GM19351 (cell line): Measurements from ENCODE around the gene AMPD2.
"Not testable (repeated sequence)": the region's sequence is repeated elsewhere in the genome, so short reads cannot be mapped to it uniquely, and the experiment has no call there.

Experiments
- ATAC-seq: cut with Tn5 transposase; IDR thresholded peaks from one replicate; pipeline ENCODE4 v1.9.1; 2021; ENCODE audit warnings: mild to moderate bottlenecking, moderate library complexity; ENCODE audit not compliant: unreplicated experiment

AMPD2 gene

DNA sequence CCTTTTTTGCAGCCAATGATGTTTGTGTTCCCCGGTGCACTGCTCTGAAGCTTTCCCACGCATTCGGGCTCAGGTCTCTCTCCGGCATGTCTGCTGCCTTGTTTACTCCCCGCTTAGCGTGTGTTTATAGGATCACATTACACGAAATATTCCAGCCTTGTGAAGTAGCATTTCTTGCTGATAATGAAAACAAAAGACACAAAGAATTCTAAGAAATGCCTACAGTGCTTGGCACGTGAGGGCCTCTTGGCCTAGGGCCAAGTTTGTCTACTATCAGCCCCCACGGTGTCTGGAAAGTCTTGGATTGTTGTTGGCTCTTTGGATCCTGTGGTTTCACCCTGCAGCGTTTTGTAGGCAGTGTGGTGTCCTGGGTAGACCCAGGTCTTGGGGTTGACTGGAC is 25.0 kb downstream of the AMPD2 start:
- ATAC-seq = no peak

GRCh38 chr1:109649491-109649914 is 29.9 kb downstream of the AMPD2 start:
- ATAC-seq = no peak

DNA sequence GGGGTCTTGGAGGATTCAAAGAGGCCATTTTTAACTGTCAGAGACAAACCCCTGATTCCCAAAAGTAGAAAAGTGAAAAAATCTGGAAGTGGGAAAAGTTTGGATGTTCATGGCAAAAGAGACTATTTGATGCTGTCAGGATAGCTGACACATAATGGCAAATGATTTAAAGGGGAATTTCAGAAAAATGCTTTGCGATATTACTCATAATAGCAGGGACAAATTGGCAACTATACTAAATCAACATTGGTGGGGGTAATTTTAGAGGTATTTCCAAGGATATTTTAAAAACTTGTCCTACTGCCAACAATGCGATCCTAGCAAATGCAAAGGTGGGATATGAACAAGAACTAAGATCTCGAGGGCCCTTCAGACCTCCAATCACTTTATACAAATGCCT is 31.0 kb downstream of the AMPD2 start:
- no peak for ATAC-seq

DNA sequence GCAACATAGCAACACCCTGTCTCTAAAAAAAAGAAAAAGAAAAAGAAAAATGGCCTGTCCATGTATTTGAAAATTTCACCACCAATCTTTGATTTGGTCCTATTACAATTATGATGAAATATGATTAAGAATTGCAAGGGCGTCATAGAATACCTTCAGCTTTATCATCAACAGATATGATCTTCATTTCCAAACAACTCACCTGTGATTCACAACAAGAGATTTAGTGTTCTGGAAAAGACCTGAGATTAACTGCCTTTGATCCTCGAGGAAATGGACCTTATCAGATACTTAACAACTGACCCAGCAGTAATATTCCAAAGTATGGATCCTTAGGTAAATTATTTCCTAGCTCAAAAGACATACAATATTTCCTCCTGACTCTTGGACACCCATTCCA is 32.8 kb downstream of the AMPD2 start:
- no peak for ATAC-seq

GRCh38 chr1:109653306-109653705 is 33.7 kb downstream of the AMPD2 start:
- ATAC-seq = no peak

GRCh38 chr1:109654519-109654918 is 34.9 kb downstream of the AMPD2 start:
- no peak for ATAC-seq

- peak; percentile 91 for ATAC-seq
Measured at GRCh38 chr1:109655615-109656519, 36.2 kb downstream of the AMPD2 start, which contains the start of gene GSTM4. Gene GSTM4 (plus strand): TSS chr1:109656099. CDS start chr1:109656390, 291 bp downstream.

DNA sequence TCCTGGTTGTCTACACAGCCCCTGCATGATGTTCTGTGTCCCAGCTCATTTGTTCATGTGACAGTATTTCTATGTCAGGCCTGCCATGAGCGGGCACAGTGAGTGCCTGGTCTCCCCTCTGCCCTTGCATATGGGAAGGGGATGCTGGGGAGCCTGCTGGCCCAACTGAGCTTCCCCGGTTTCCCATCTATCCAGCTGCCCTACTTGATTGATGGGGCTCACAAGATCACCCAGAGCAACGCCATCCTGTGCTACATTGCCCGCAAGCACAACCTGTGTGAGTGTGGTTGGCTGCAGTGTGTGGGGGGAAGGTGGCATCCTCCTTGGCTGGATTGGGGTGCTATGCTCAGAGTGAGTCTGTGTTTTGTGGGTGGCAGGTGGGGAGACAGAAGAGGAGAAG is 37.8 kb downstream of the AMPD2 start:
- no peak for ATAC-seq

DNA sequence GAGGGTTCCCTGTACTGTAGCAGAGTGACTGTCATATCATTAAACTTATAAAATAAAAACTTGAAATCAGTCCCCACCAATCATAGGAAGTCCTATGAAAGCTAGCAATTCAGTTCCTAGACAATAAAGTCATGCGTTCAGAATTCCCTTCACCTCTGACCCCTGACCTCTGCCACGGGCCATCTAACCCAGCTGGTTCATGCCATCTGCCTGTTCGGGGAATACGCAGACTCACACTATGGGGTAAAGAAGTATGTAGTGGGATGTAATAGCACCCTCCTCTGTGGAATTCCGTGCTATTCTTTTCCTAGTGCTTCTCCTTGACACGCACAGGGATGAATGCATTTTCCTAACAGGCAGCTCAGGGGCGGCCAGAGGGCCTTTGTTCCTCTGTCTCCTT is 38.3 kb downstream of the AMPD2 start:
- no peak for ATAC-seq

GRCh38 chr1:109658533-109659042 is 39.0 kb downstream of the AMPD2 start:
- no peak for ATAC-seq

GRCh38 chr1:109659145-109659544 is 39.5 kb downstream of the AMPD2 start:
- ATAC-seq = no peak

DNA sequence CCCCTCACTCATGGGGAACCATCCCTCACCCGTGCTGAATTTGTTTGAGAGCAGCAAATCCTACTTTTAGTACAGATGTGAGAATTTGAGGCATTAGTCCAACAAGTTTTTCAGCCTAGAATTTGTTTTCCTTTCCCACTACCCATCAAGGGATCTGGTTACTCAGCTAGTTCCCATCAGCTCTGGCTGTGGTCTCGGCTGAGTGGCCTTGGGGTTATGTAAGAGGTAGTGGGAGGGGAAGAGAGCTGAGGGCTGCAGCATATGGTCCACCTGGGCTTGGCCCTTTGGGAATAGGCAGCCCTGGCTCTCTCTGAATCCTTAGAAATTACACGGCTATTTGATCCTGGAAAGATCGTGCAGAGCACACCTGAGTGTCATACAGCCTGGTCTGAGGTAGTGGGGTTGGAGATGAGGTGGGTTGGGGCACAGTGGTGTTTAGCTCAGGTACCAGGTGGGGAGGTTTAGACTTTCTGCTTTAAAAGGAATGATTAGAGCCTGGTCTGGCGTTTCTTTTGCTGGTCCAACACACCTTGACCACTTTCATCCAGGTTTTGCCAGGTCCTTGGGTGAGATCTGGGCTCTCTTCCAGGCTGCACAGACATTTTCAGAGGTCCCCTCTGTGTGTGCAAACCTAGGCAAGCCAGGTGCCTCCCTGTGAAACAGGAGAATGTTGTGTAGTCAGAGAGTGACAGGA is 40.5 kb downstream of the AMPD2 start:
- ATAC-seq = no peak

DNA sequence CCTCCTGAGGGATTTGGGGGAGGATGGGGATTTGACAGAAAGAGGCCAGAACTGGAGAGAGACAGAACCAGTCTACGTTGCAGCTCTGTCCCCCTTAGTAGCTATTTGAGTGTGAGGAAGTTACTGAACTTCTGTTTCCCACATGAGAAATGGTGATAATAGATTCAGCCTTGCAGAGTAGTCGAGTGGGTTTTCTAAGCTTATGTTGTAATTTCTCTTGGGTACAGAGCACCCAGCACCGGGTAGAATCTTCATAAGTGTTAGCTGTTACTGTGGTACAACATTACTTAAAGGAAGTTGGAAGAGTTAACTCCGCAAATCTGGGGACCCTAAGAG is 41.0 kb downstream of the AMPD2 start:
- not testable (repeated sequence) for ATAC-seq

DNA sequence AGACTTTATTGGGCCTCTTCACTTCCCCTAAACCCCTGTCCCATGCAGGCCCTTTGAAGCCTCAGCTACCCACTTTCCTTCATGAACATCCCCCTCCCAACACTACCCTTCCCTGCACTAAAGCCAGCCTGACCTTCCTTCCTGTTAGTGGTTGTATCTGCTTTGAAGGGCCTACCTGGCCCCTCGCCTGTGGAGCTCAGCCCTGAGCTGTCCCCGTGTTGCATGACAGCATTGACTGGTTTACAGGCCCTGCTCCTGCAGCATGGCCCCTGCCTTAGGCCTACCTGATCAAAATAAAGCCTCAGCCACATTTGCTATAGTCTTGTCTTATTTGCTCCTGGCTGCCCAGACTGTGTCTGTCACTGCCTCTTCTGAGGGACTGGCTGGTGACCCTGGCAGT is 41.8 kb downstream of the AMPD2 start:
- ATAC-seq = no peak

- ATAC-seq = no peak
Measured at GRCh38 chr1:109664671-109665070, 45.0 kb downstream of the AMPD2 start.

DNA sequence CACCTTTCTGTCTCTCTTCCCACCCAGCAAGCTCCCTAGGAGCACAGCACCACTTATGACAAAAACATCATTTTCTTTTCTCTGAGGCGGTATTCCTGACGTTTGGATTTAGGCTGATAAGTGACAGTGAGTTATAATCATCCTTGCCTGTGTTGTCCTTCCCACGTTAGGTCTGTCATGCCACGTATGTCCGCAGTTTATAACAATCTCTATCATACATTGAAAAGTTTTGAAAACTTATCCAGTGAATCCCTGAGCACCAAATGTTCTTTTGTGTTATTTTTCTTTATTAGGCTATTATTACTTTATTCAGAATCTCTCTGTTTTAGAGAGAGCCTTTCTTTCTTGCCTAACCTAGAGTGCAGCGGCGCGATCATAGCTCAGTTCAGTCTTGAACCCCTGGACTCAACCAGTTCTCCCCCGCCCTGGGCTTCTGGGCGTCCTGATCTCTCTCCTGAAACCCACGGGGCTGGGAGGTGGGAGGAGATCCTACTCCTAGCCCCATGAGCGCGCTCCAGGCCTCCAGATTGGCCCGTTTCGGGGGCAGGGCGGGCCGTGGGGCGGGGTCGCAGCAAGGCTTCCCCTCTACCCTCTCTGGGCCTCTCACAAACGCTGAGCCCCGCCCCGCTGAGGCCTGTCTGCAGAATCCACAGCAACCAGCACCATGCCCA is 48.0 kb downstream of the AMPD2 start, which contains the start of gene GSTM2:
Gene GSTM2 (plus strand): TSS at position 606 of the 671 bp plus-strand sequence. CDS start 59 bp downstream, at position 665.
- peak; percentile 77 for ATAC-seq

GRCh38 chr1:109668123-109668775 is 48.6 kb downstream of the AMPD2 start:
- no peak for ATAC-seq

GRCh38 chr1:109669246-109669948 is 49.8 kb downstream of the AMPD2 start:
- ATAC-seq = no peak

DNA sequence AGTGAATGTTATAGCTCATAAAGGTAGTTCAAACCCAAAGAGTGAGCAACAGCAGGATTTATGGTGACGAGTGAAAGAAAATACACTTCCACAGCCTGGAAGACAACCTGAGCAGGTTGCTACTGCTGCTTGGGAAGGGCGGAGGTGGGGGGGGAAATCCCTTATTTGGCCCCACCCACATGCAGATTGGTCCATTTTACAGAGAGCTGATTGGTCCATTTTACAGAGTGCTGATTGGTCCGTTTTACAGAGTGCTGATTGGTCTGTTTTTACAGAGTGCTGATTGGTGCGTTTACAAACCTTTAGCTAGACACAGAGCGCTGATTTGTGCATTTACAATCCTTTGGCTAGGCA is 50.3 kb downstream of the AMPD2 start:
- not testable (repeated sequence) for ATAC-seq

GRCh38 chr1:109671067-109671466 is 51.4 kb downstream of the AMPD2 start:
- no peak for ATAC-seq
